DOHH2 (cell line): ENCODE results near the gene DNAH3.

Experiments used
- H3F3A ChIP-seq: fragments of 200-600 bp; sonication (generic), shearing (Covaris generic); 2 replicates; pipeline ENCODE4 v1.6.0; 2016; ENCODE audit warnings: antibody characterized with exemption, mild to moderate bottlenecking; ENCODE audit not compliant: control insufficient read depth, insufficient read depth
- H3K27ac ChIP-seq: fragments of 200-600 bp; sonication (generic); 2 replicates; pipeline ENCODE4 v1.5.1; 2014; ENCODE audit warnings: low read depth, mild to moderate bottlenecking, low read length, moderate library complexity
- H3K27me3 ChIP-seq: fragments of 200-600 bp; sonication (generic); 2 replicates; pipeline ENCODE4 v1.6.1; 2014; ENCODE audit warnings: mild to moderate bottlenecking, low read length, mixed read lengths; ENCODE audit not compliant: control insufficient read depth
- H3K36me3 ChIP-seq: fragments of 200-600 bp; sonication (generic); 2 replicates; pipeline ENCODE4 v1.6.1; 2014; ENCODE audit warnings: mild to moderate bottlenecking, low read length, moderate library complexity, mixed read lengths; ENCODE audit not compliant: control insufficient read depth
- H3K4me1 ChIP-seq: fragments of 200-600 bp; sonication (generic); 2 replicates; pipeline ENCODE4 v1.6.1; 2014; ENCODE audit warnings: mild to moderate bottlenecking, low read length, mixed read lengths; ENCODE audit not compliant: control insufficient read depth
- H3K4me2 ChIP-seq: fragments of 200-600 bp; sonication (generic); 2 replicates; pipeline ENCODE4 v1.6.0; 2014; ENCODE audit warnings: mild to moderate bottlenecking, low read length, moderate library complexity
- H3K4me3 ChIP-seq: fragments of 200-600 bp; sonication (generic); 2 replicates; pipeline ENCODE4 v1.5.1; 2014; ENCODE audit warnings: mild to moderate bottlenecking, low read length, mixed read lengths
- H3K79me2 ChIP-seq: fragments of 200-600 bp; sonication (generic); 2 replicates; pipeline ENCODE4 v1.6.1; 2014; ENCODE audit warnings: mild to moderate bottlenecking, low read length, mixed read lengths; ENCODE audit not compliant: control insufficient read depth
- H3K9me2 ChIP-seq: fragments of 200-600 bp; sonication (generic); replicated peaks from 2 replicates; pipeline ENCODE4 v1.6.1; 2014; ENCODE audit warnings: mild to moderate bottlenecking, low read length, mixed read lengths; ENCODE audit not compliant: control insufficient read depth
- H3K9me3 ChIP-seq: fragments of 200-600 bp; sonication (generic); 2 replicates; pipeline ENCODE4 v1.6.1; 2014; ENCODE audit warnings: antibody characterized with exemption, low read length, mixed read lengths; ENCODE audit not compliant: control insufficient read depth, insufficient read depth
- H4K20me1 ChIP-seq: fragments of 200-600 bp; sonication (generic); 2 replicates; pipeline ENCODE4 v1.6.0; 2014; ENCODE audit warnings: low read depth, mild to moderate bottlenecking, antibody characterized with exemption, low read length, moderate library complexity; ENCODE audit not compliant: control insufficient read depth, insufficient read depth
- EZH2phosphoT487 ChIP-seq: fragments of 200-600 bp; sonication (generic); IDR thresholded peaks from 2 replicates; pipeline ENCODE4 v1.6.1; 2017; ENCODE audit warnings: borderline replicate concordance, mild to moderate bottlenecking, antibody characterized with exemption, low read length, moderate library complexity, mixed read lengths
- TF ChIP-seq, protein P1 (sequence below): fragments of 200-600 bp; sonication (generic); IDR thresholded peaks from one replicate; pipeline ENCODE4 v1.5.1; 2014; ENCODE audit warnings: antibody characterized with exemption, mild to moderate bottlenecking, low read depth, low read length; ENCODE audit not compliant: poor library complexity, severe bottlenecking

The DNAH3 gene

DNA sequence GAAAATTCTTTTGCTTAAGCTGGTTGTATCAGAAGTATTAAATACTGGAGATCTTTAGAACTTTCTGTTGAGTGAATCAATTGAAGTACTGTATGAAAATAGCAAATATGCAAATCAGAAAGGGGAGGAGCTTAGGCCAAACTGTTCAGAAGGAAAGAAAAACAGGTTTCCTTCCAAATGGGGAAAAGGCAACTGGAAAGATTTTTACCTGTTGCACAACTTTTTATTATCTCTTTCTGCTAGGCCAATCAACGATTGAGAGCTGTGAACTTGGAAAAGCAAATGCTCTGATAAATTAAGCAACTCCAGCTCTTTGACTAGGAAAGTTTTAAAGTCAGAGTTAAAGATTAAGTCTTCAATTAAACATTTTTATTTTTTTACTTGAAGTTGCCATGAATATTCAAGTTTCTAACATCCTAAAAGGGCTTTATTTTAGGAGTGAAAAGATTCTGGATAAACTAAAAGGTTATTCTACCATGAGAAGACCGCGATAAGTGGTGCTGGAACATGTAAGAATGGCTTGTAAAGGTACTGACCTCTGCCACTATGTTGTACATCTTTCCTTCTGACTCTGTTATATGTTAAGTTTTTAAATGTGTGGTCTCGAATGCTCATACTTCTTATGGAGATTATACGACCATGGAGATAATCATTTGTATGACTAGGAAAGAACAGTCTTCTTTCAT lies 266.9 kb downstream of the DNAH3 start:
- H3K27me3 ChIP-seq = no peaks in the 10 kb centered on the region
- H3K36me3 ChIP-seq = no peaks in the 10 kb centered on the region
- no peaks in the 10 kb centered on the region for H4K20me1 ChIP-seq
- H3K27ac ChIP-seq = no peak overlapping the region
- H3K9me3 ChIP-seq = no peaks in the 10 kb centered on the region
- no peaks in the 10 kb centered on the region for H3K9me2 ChIP-seq
- no peak for TF ChIP-seq EZH2phosphoT487
- TF ChIP-seq, protein P1, sequence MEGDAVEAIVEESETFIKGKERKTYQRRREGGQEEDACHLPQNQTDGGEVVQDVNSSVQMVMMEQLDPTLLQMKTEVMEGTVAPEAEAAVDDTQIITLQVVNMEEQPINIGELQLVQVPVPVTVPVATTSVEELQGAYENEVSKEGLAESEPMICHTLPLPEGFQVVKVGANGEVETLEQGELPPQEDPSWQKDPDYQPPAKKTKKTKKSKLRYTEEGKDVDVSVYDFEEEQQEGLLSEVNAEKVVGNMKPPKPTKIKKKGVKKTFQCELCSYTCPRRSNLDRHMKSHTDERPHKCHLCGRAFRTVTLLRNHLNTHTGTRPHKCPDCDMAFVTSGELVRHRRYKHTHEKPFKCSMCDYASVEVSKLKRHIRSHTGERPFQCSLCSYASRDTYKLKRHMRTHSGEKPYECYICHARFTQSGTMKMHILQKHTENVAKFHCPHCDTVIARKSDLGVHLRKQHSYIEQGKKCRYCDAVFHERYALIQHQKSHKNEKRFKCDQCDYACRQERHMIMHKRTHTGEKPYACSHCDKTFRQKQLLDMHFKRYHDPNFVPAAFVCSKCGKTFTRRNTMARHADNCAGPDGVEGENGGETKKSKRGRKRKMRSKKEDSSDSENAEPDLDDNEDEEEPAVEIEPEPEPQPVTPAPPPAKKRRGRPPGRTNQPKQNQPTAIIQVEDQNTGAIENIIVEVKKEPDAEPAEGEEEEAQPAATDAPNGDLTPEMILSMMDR = no peak
- H3K4me3 ChIP-seq = no peak overlapping the region
- no peaks in the 10 kb centered on the region for H3F3A ChIP-seq
- peaks cover 12% of the 10 kb centered on the region for H3K4me1 ChIP-seq
- peaks cover under 1% of the 10 kb centered on the region; the same call in 1 of the 2 replicates for H3K79me2 ChIP-seq
- H3K4me2 ChIP-seq = 0 out of 2 replicates have a peak overlapping the region, but pooled peaks have one; percentile 1
